ENCODE data around the gene EIF4H. TPM values are rescaled to one million over a fixed set of nuclear protein-coding genes. Genes with fewer than 3 reads are reported as not detected.

The EIF4H gene
- total and polyA plus RNA-seq, 2 of the 8 experiments (the other 6 are each of a cell fraction or from before 2014, with no cell fraction given), result 323 to 382 TPM

GRCh38 chr7:74181821-74182220, 7.7 kb downstream of the EIF4H start:
- H3K56ac ChIP-seq (replicated peaks; ENCODE audit: insufficient read length, low read depth, low read length), result no peak overlapping the region
- ChIA-PET POLR2A (ENCODE audit: partially characterized antibody) (interaction anchor here (1.0 to 3.8 kb wide), 9 partner anchors 10 to 138 kb away, joined by 3 to 19 read pairs (median 4); partner anchors contain the start of gene LIMK1), CTCF (ENCODE audit: partially characterized antibody) (interaction anchor here (1.3 to 3.4 kb wide), 3 partner anchors 18 to 117 kb away, joined by 3 to 18 read pairs (median 14); no protein-coding TSS in a partner anchor)
- no peak overlapping the region for H3K27ac ChIP-seq (ENCODE audit: low read depth, low read length)
- H2AK5ac ChIP-seq (ENCODE audit: low read depth, low read length), result no peak overlapping the region
- no peak overlapping the region; a peak in 1 of 4 replicates for H3K4me2 ChIP-seq (ENCODE audit: insufficient read depth in 1 of 2, low read depth in 2 of 2, low read length in 2 of 2)
- no peak overlapping the region for H3K4me3 ChIP-seq (ENCODE audit: extremely low read depth in 1 of 4, insufficient read depth in 2 of 4, low read depth in 3 of 4, low read length in 4 of 4)
- DNase-seq (ENCODE audit: low read depth in 1 of 2, low spot score in 2 of 2) (no peak), FAIRE-seq (no peak)
- no peak overlapping the region for H2BK20ac ChIP-seq (ENCODE audit: low read length)
- no peak overlapping the region for H4K91ac ChIP-seq (replicated peaks; ENCODE audit: insufficient read length, low read length)
- H2BK12ac ChIP-seq (ENCODE audit: low read depth, low read length), result no peak overlapping the region
- peaks cover 48 to 50% of the 10 kb centered on the region in 2 experiments for H4K20me1 ChIP-seq (replicated peaks in 1 of 2; ENCODE audit: control insufficient read depth in 1 of 2, insufficient read depth in 2 of 2, low read length in 2 of 2)
- no peaks in the 10 kb centered on the region for H3K27me3 ChIP-seq (replicated peaks in 1 of 4; ENCODE audit: control insufficient read depth in 3 of 4, extremely low read depth in 1 of 4, insufficient read depth in 3 of 4, low read length in 3 of 4)
- H3K14ac ChIP-seq (ENCODE audit: insufficient read length), result no peak overlapping the region
- peaks cover 86 to 100% of the 10 kb centered on the region in 2 experiments for H3K79me2 ChIP-seq (ENCODE audit: control insufficient read depth in 1 of 2, insufficient read depth in 2 of 2, low read length in 2 of 2)
- 82% methylated on average over 5 of the region's 5 CpGs; no CpG with 5 or more reads in 1 of the 2 experiments for whole genome bisulfite sequencing, 2 experiments (ENCODE audit: extremely low coverage in 1 of 2, insufficient coverage in 1 of 2, insufficient read length in 1 of 2, insufficient replicate concordance in 2 of 2, low coverage in 1 of 2, low lambda C conversion rate in 2 of 2, missing lambda C conversion rate in 1 of 2)
- no peak overlapping the region for H3K4ac ChIP-seq (replicated peaks; ENCODE audit: insufficient read length, low read depth, low read length)
- H3K18ac ChIP-seq (ENCODE audit: extremely low read depth, low read length), result no peak overlapping the region
- no peak overlapping the region for H2BK15ac ChIP-seq (ENCODE audit: low read length)
- H2BK120ac ChIP-seq (replicated peaks; ENCODE audit: low read depth, low read length), result no peak overlapping the region
- H3K9me3 ChIP-seq (ENCODE audit: insufficient read depth in 2 of 2, low read depth in 1 of 2, low read length in 1 of 2), result no peaks in the 10 kb centered on the region
- no peak overlapping the region for H3K9ac ChIP-seq (replicated peaks in 1 of 4; ENCODE audit: extremely low read depth in 1 of 4, low read depth in 3 of 4, low read length in 3 of 4)
- no peak overlapping the region for H3K23ac ChIP-seq (ENCODE audit: insufficient read length)
- H3K4me1 ChIP-seq (replicated peaks in 1 of 4; ENCODE audit: control insufficient read depth in 3 of 4, insufficient read depth in 4 of 4, low read length in 3 of 4), result peaks cover 0 to 6% (median 4%) of the 10 kb centered on the region in 4 experiments; a peak in 5 of 7 replicates
- H2AFZ ChIP-seq (ENCODE audit: low read length), result no peak overlapping the region
- H2BK5ac ChIP-seq (ENCODE audit: low read depth, low read length), result no peak overlapping the region
- H3K79me1 ChIP-seq (ENCODE audit: low read depth, low read length), result peaks cover 6% of the 10 kb centered on the region; the same call in 1 of the 2 replicates
- H4K5ac ChIP-seq (ENCODE audit: insufficient read length, low read depth, low read length), result no peak overlapping the region
- no peak for TF ChIP-seq SRF (IDR thresholded peaks at IDR 0.05; ENCODE audit: low read depth, low read length)
- TF ChIP-seq RBBP5 (IDR thresholded peaks at IDR 0.05; ENCODE audit: borderline replicate concordance, low read depth, low read length), result no peak
- no peak for TF ChIP-seq MAFK (IDR thresholded peaks at IDR 0.05; ENCODE audit: low read depth, low read length)
- TF ChIP-seq KDM1A (IDR thresholded peaks at IDR 0.05; ENCODE audit: borderline replicate concordance, low read length), result no peak
- no peak for TF ChIP-seq PHF8 (conservative IDR thresholded peaks at IDR 0.05; ENCODE audit: low read depth, low read length)
- no peak for TF ChIP-seq BCL11A (IDR thresholded peaks at IDR 0.05; ENCODE audit: low read depth in 2 of 2, low read length in 2 of 2)
- H3K36me3 ChIP-seq (ENCODE audit: control insufficient read depth in 2 of 4, insufficient read depth in 4 of 4, low read length in 3 of 4), result peaks cover 0 to 44% (median 2%) of the 10 kb centered on the region in 4 experiments; a peak in 4 of 8 replicates
- H3K23me2 ChIP-seq (ENCODE audit: low read depth, low read length), result no peaks in the 10 kb centered on the region
- H4K8ac ChIP-seq (ENCODE audit: extremely low read depth, insufficient read depth, low read length), result no peak overlapping the region

All from H1 (cell line).